Osteocyte (in vitro differentiated cells): ENCODE measurements around the gene GBX2. TPM values are rescaled to one million over a fixed set of nuclear protein-coding genes. Genes with fewer than 3 reads are reported as not detected.

Source experiments
- DNase-seq: peaks from one replicate; pipeline ENCODE4 v3.0.0; 2021; ENCODE audit warnings: mixed read lengths; ENCODE audit not compliant: unreplicated experiment; ENCODE audit errors: extremely low spot score
- H3K27ac Mint-ChIP-seq: one replicate; pipeline ENCODE4 v1.8.0; 2021; ENCODE audit warnings: mild to moderate bottlenecking, mixed read lengths; ENCODE audit not compliant: unreplicated experiment
- H3K27me3 Mint-ChIP-seq: one replicate; pipeline ENCODE4 v1.8.0; 2021; ENCODE audit warnings: mixed read lengths; ENCODE audit not compliant: unreplicated experiment
- H3K36me3 Mint-ChIP-seq: one replicate; pipeline ENCODE4 v1.8.0; 2021; ENCODE audit warnings: mixed read lengths; ENCODE audit not compliant: unreplicated experiment
- H3K4me1 Mint-ChIP-seq: one replicate; pipeline ENCODE4 v1.8.0; 2021; ENCODE audit warnings: mixed read lengths; ENCODE audit not compliant: unreplicated experiment
- H3K4me3 Mint-ChIP-seq: one replicate; pipeline ENCODE4 v1.8.0; 2021; ENCODE audit warnings: mild to moderate bottlenecking, moderate library complexity, mixed read lengths; ENCODE audit not compliant: unreplicated experiment
- H3K9me3 Mint-ChIP-seq: one replicate; pipeline ENCODE4 v1.8.0; 2021; ENCODE audit warnings: mixed read lengths; ENCODE audit not compliant: unreplicated experiment
- CTCF ChIP-seq: fragments of 200-600 bp; sonication (generic); IDR thresholded peaks from 2 replicates; pipeline ENCODE4 v1.5.0; 2021; ENCODE audit warnings: antibody characterized with exemption, mild to moderate bottlenecking, moderate library complexity
- total RNA-seq: library from RNA; stranded (reverse); gene quantifications from 2 replicates; pipeline ENCODE4 v1.2.1, GENCODE V29; 2021

GBX2 gene
- total RNA-seq, 1 donor from 2014 or later = 56.5 TPM

- no peak overlapping the region for H3K27ac Mint-ChIP-seq
- no peak overlapping the region for H3K4me3 Mint-ChIP-seq
- DNase-seq = no peak
- no peak for TF ChIP-seq CTCF
- H3K36me3 Mint-ChIP-seq = peaks cover 9% of the 10 kb centered on the region
- no peaks in the 10 kb centered on the region for H3K4me1 Mint-ChIP-seq
- H3K9me3 Mint-ChIP-seq = no peaks in the 10 kb centered on the region
- H3K27me3 Mint-ChIP-seq = no peaks in the 10 kb centered on the region
Measured at GRCh38 chr2:236131073-236131692, 37.0 kb downstream of the GBX2 start.

GRCh38 chr2:236130349-236130998 is 37.7 kb downstream of the GBX2 start:
- H3K4me1 Mint-ChIP-seq = no peaks in the 10 kb centered on the region
- no peak overlapping the region for H3K4me3 Mint-ChIP-seq
- no peaks in the 10 kb centered on the region for H3K9me3 Mint-ChIP-seq
- H3K27ac Mint-ChIP-seq = no peak overlapping the region
- H3K27me3 Mint-ChIP-seq = no peaks in the 10 kb centered on the region
- peaks cover 9% of the 10 kb centered on the region for H3K36me3 Mint-ChIP-seq
- no peak for DNase-seq
- no peak for TF ChIP-seq CTCF

GRCh38 chr2:236129935-236130334 is 38.3 kb downstream of the GBX2 start:
- no peak for DNase-seq
- no peaks in the 10 kb centered on the region for H3K9me3 Mint-ChIP-seq
- no peaks in the 10 kb centered on the region for H3K27me3 Mint-ChIP-seq
- no peaks in the 10 kb centered on the region for H3K4me1 Mint-ChIP-seq
- no peak for TF ChIP-seq CTCF
- H3K4me3 Mint-ChIP-seq = no peak overlapping the region
- H3K36me3 Mint-ChIP-seq = peaks cover 13% of the 10 kb centered on the region
- H3K27ac Mint-ChIP-seq = no peak overlapping the region

GRCh38 chr2:236128321-236128720 is 39.9 kb downstream of the GBX2 start:
- no peaks in the 10 kb centered on the region for H3K9me3 Mint-ChIP-seq
- H3K27me3 Mint-ChIP-seq = no peaks in the 10 kb centered on the region

More at GRCh38 chr2:236128321-236128720, 39.9 kb downstream of the GBX2 start:
- no peak for DNase-seq
- TF ChIP-seq CTCF = no peak
- no peak overlapping the region for H3K4me3 Mint-ChIP-seq
- H3K36me3 Mint-ChIP-seq = peaks cover 23% of the 10 kb centered on the region
- no peak overlapping the region for H3K27ac Mint-ChIP-seq
- no peaks in the 10 kb centered on the region for H3K4me1 Mint-ChIP-seq
